Stimulated activated CD4-positive, alpha-beta T cell treated with anti-CD3 and anti-CD28 coated beads, TNF-alpha, amount 100 ng/mL, for 1 hour (primary cell): ENCODE measurements around the gene SLAIN2.
"Not testable (repeated sequence)": the region's sequence is repeated elsewhere in the genome, so short reads cannot be mapped to it uniquely, and the experiment has no call there.

Experiments
- DNase-seq, 3 donors: peaks; one replicate each; pipeline ENCODE4 v3.0.0-alpha.2; 2020; ENCODE audit warnings: low read depth in 3 of 3, low spot score in 1 of 3

SLAIN2 gene

GRCh38 chr4:48340965-48341775 lies at the start of gene SLAIN2:
SLAIN2 (plus strand) TSS chr4:48341529; CDS start chr4:48341740, 211 bp downstream.
- DNase-seq: peak; percentile 91 to 100 (median 98)

- not testable (repeated sequence) for DNase-seq
These were observed 49.0 kb upstream of the SLAIN2 start for GRCh38 chr4:48292218-48292790.

- no peak for DNase-seq
These were observed 46.2 kb upstream of the SLAIN2 start for GRCh38 chr4:48295116-48295515.

- DNase-seq: no peak
These were observed 45.0 kb upstream of the SLAIN2 start for GRCh38 chr4:48296365-48296764.

GRCh38 chr4:48297256-48297846 lies 44.0 kb upstream of the SLAIN2 start:
- DNase-seq: no peak

- no peak for DNase-seq
These were observed 41.8 kb upstream of the SLAIN2 start for GRCh38 chr4:48299560-48299959.

- DNase-seq: no peak
These were observed 41.3 kb upstream of the SLAIN2 start for GRCh38 chr4:48300004-48300403.

GRCh38 chr4:48305508-48305907 lies 35.8 kb upstream of the SLAIN2 start:
- no peak for DNase-seq

GRCh38 chr4:48307528-48307927 lies 33.8 kb upstream of the SLAIN2 start:
- DNase-seq: no peak

- no peak for DNase-seq
These were observed 32.4 kb upstream of the SLAIN2 start for GRCh38 chr4:48308901-48309300.

GRCh38 chr4:48311896-48312295 lies 29.4 kb upstream of the SLAIN2 start:
- DNase-seq: no peak

- DNase-seq: not testable (repeated sequence)
These were observed 26.6 kb upstream of the SLAIN2 start for GRCh38 chr4:48314746-48315145.

- DNase-seq: no peak
These were observed 25.4 kb upstream of the SLAIN2 start for GRCh38 chr4:48315728-48316630.

GRCh38 chr4:48321312-48321711 lies 20.0 kb upstream of the SLAIN2 start:
- no peak for DNase-seq

GRCh38 chr4:48322063-48322462 lies 19.3 kb upstream of the SLAIN2 start:
- no peak for DNase-seq

GRCh38 chr4:48324281-48324680 lies 17.0 kb upstream of the SLAIN2 start:
- no peak for DNase-seq

GRCh38 chr4:48329193-48329592 lies 12.1 kb upstream of the SLAIN2 start:
- DNase-seq: no peak

- DNase-seq: no peak
These were observed 11.4 kb upstream of the SLAIN2 start for GRCh38 chr4:48329976-48330375.

- DNase-seq: no peak
These were observed 9.6 kb upstream of the SLAIN2 start for GRCh38 chr4:48331577-48332330.

GRCh38 chr4:48332661-48333060 lies 8.7 kb upstream of the SLAIN2 start:
- no peak for DNase-seq

- no peak for DNase-seq
These were observed 7.7 kb upstream of the SLAIN2 start for GRCh38 chr4:48333587-48333986.
